ENCODE results near the gene UBE2F.

DNA sequence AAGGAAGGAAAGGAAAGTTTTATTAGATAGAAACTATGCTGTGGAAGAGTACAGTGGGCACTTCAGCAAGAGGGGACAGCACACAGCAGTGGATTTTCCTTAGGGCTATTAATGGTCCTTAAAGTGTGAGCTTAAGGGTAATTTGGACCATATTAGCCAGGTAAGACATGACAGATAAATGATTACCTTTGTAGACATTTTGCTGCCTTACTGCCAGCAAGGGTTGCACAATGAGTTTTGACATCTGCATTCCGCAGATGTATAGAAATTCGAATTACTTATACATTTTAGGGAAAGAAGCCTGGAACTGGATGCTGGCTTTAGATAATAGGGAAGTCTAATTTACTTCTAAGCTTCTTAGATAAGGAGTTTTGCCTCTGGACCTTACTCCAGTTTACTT lies 14.0 kb upstream of the UBE2F start:
- TF ChIP-seq, protein P1, sequence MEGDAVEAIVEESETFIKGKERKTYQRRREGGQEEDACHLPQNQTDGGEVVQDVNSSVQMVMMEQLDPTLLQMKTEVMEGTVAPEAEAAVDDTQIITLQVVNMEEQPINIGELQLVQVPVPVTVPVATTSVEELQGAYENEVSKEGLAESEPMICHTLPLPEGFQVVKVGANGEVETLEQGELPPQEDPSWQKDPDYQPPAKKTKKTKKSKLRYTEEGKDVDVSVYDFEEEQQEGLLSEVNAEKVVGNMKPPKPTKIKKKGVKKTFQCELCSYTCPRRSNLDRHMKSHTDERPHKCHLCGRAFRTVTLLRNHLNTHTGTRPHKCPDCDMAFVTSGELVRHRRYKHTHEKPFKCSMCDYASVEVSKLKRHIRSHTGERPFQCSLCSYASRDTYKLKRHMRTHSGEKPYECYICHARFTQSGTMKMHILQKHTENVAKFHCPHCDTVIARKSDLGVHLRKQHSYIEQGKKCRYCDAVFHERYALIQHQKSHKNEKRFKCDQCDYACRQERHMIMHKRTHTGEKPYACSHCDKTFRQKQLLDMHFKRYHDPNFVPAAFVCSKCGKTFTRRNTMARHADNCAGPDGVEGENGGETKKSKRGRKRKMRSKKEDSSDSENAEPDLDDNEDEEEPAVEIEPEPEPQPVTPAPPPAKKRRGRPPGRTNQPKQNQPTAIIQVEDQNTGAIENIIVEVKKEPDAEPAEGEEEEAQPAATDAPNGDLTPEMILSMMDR (conservative IDR thresholded peaks at IDR 0.05; ENCODE audit: low read length) = no peak
- no peak for TF ChIP-seq EZH2phosphoT487 (IDR thresholded peaks at IDR 0.05; ENCODE audit: borderline replicate concordance, low read depth, low read length)
